Suprapubic skin (tissue), 4 donors: ENCODE data around the gene TRIM31. TPM values are rescaled to one million over a fixed set of nuclear protein-coding genes. Genes with fewer than 3 reads are reported as not detected.

Source experiments
- DNase-seq, 2 donors: peaks; one replicate each; pipeline ENCODE4 v3.0.0-alpha.2; 2019; ENCODE audit warnings: low spot score in 2 of 2
- H3K27ac ChIP-seq: fragments of 200-600 bp; sonication (generic); one replicate; pipeline ENCODE4 v1.5.1; 2019
- H3K27me3 ChIP-seq: fragments of 200-600 bp; sonication (generic); one replicate; pipeline ENCODE4 v1.5.1; 2019
- H3K36me3 ChIP-seq: fragments of 200-600 bp; sonication (generic); one replicate; pipeline ENCODE4 v1.5.1; 2019
- H3K4me1 ChIP-seq: fragments of 200-600 bp; sonication (generic); one replicate; pipeline ENCODE4 v1.5.1; 2019
- H3K4me3 ChIP-seq: fragments of 200-600 bp; sonication (generic); one replicate; pipeline ENCODE4 v1.5.1; 2019; ENCODE audit warnings: mild to moderate bottlenecking
- H3K9me3 ChIP-seq: fragments of 200-600 bp; sonication (generic); one replicate; pipeline ENCODE4 v1.5.1; 2019
- EP300 ChIP-seq: sonication (generic); formaldehyde crosslinking; IDR thresholded peaks from one replicate; pipeline ENCODE4 v1.6.1; 2017; ENCODE audit warnings: antibody characterized with exemption
- POLR2A ChIP-seq, 2 donors: fragments of 450-650 bp; IDR thresholded peaks; one replicate each; pipeline ENCODE4 v1.6.1; 2017; ENCODE audit warnings: antibody characterized with exemption in 2 of 2, mild to moderate bottlenecking in 2 of 2, moderate library complexity in 2 of 2
- POLR2AphosphoS5 ChIP-seq, 3 donors: sonication (generic); formaldehyde crosslinking; IDR thresholded peaks; one replicate each; pipeline ENCODE4 v1.6.1; 2017; ENCODE audit warnings: antibody characterized with exemption in 3 of 3
- WGBS: methylation state at CpG from one replicate; pipeline ENCODE4 v1.1.5; 2018; 5-methylcytosine and 5-hydroxymethylcytosine counted together
- total RNA-seq, 4 donors: library from RNA; depleted of rRNA; stranded (reverse); fragments of >200 nt; gene quantifications; one replicate each; pipeline ENCODE4 v1.1.0, GENCODE V29; 2016
- TF ChIP-seq, protein P1 (sequence below), 2 donors: fragments of 200-600 bp in 1 of 2; fragments of 450-650 bp in 1 of 2; sonication (generic) in 1 of 2; IDR thresholded peaks; one replicate each; pipeline ENCODE4 v1.5.1; 2016 to 2019; ENCODE audit warnings: antibody characterized with exemption in 2 of 2, mild to moderate bottlenecking in 1 of 2, moderate library complexity in 1 of 2

TRIM31 gene
- total RNA-seq, 4 donors from 2014 or later: 0.57 TPM; not detected in 3

DNA sequence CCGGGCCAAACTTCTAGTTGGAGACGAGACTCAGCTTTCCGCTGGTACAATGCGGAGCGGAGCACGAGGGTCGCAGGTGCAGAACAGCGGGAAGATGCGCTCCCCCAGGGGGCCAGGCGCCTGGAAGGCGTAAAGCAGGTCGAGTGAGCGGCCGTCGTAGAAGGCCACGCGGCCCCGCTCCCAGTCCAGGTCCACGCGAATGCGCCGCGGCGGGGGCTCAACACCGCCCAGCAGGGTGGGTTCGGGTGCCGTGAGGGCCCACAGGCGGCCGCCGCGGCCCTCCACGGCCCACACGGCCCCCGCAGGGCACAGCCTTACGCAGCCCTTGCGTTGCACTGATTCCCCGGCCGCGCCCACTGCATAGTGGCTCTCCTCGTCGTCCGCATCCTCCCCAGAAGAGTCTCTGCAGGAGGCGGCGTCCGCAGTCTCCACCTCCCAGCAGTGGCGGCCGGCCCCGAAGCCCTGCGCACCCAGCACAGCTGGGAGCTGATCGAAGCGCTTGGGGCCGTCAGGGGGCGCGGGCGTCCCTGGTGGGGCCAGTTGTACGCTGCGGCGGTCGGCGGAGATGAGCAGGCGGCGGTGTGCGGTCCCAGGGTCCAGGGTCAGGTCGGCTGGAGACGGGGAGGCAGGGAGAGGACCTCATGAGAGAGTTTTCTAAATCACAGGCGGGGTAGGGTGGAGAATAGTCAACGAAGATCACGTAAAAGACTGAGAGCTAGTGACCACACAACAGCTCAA lies 41.6 kb downstream of the TRIM31 start:
- 58% methylated on average over 53 of the region's 68 CpGs for WGBS
- peaks cover 53% of the 10 kb centered on the region for H3K4me1 ChIP-seq
- peaks cover 33% of the 10 kb centered on the region for H3K27me3 ChIP-seq
- no peaks in the 10 kb centered on the region for H3K9me3 ChIP-seq
- peak overlapping the region; percentile 13 for H3K4me3 ChIP-seq
- H3K36me3 ChIP-seq: peaks cover 29% of the 10 kb centered on the region
- DNase-seq: no peak
- TF ChIP-seq POLR2A (IDR thresholded peaks at IDR 0.05) (no peak), EP300 (no peak), POLR2AphosphoS5 (IDR thresholded peaks at IDR 0.05) (no peak)
- TF ChIP-seq, protein P1, sequence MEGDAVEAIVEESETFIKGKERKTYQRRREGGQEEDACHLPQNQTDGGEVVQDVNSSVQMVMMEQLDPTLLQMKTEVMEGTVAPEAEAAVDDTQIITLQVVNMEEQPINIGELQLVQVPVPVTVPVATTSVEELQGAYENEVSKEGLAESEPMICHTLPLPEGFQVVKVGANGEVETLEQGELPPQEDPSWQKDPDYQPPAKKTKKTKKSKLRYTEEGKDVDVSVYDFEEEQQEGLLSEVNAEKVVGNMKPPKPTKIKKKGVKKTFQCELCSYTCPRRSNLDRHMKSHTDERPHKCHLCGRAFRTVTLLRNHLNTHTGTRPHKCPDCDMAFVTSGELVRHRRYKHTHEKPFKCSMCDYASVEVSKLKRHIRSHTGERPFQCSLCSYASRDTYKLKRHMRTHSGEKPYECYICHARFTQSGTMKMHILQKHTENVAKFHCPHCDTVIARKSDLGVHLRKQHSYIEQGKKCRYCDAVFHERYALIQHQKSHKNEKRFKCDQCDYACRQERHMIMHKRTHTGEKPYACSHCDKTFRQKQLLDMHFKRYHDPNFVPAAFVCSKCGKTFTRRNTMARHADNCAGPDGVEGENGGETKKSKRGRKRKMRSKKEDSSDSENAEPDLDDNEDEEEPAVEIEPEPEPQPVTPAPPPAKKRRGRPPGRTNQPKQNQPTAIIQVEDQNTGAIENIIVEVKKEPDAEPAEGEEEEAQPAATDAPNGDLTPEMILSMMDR (IDR thresholded peaks at IDR 0.05): no peak
- H3K27ac ChIP-seq: no peak overlapping the region

DNA sequence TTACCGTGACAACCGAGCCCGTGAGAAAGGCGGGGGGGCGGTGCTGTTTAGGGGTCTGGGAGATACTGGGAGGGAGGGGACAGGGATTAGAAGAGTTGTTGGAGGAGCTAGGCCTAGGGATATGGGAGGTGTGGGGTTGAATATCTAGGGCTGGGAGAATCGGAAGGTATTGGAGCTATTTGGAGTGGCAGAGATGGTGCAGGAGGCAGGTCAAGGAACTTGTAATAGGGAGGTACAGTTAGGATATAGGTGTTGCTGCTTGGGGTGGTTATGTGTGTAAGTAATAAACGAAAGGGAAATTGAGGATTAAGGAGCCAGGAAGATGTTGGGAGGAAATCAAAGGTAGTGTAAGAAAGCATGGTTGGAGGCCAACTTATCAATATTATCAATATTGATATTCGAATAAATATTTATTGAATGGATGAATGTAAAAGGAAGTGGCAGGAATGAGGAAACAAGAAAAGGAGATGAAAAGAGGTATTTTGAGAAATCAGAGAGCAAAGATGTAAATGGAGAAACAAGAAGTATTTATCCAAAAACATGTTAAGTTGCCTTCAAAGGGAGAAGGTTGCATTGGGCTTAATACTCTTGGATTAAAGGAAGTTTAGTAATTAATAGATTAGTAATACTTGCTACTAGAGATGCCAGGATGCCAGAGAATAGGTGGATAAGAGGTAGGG lies 45.3 kb downstream of the TRIM31 start:
- Histone ChIP-seq H3K36me3 (peaks cover 29% of the 10 kb centered on the region), H3K4me3 (peak overlapping the region; percentile 55), H3K9me3 (no peaks in the 10 kb centered on the region), H3K27ac (peak overlapping the region; percentile 81), H3K27me3 (peaks cover 2% of the 10 kb centered on the region), H3K4me1 (peaks cover 36% of the 10 kb centered on the region)
- 9% methylated on average over 8 of the region's 8 CpGs for WGBS
- TF ChIP-seq EP300: no peak
- TF ChIP-seq, protein P1 (IDR thresholded peaks at IDR 0.05): no peak
- TF ChIP-seq POLR2A (IDR thresholded peaks at IDR 0.05): no peak
- TF ChIP-seq POLR2AphosphoS5 (IDR thresholded peaks at IDR 0.05): no peak
- no peak for DNase-seq

DNA sequence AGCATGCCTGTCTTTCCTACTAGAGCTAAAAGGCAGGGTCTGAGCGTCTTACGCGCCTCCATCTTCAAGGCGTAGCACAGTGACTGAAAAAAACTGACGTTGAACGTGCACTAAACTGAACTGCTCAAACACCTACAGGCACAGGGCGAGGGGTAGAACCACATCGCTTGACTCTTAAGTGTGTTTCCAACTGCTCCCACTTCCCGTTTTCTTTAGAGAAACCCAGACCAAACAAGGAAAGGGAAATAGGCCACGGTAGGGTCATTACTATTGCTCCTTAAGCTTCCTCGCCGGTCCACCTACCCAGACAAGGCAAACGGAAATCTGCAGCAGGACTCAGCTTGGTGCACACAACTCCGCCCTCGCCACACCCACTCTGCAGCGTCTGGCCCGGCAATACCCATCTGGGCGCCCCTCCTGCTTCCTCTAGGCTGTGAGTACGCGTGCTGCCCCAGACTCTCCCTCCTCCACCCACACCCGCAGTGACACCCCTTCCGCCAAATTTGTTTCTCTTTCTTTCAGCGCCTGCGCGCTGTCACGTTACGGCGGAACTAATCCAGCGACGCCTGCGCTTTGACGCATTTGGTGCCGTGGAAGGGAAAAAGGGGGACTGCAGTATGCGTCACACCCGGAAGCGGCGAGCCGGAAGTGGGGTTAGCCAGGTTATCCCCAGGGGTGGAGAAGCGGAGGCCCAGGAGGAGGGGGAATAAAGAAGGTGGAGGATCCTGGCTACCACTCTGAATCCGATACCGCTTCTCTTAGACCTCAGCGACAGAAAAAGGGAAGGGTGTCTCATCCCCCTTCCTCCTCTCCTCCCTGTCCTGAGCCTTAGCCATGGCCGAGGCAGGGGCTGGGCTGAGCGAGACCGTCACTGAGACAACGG lies 46.1 kb downstream of the TRIM31 start, which contains the start of gene PPP1R11:
Gene PPP1R11 (plus strand): TSS at position 622 of the 883 bp plus-strand sequence. CDS start 213 bp downstream, at position 835.
- Histone ChIP-seq H3K4me3 (peak within 1 kb of the TSS; percentile 55), H3K27me3 (no peaks in the 10 kb centered on the region), H3K36me3 (peaks cover 29% of the 10 kb centered on the region), H3K27ac (peak within 1 kb of the TSS; percentile 81), H3K9me3 (no peaks in the 10 kb centered on the region), H3K4me1 (peaks cover 40% of the 10 kb centered on the region)
- peak; percentile 98 to 99 for DNase-seq
- TF ChIP-seq POLR2AphosphoS5 (IDR thresholded peaks at IDR 0.05): peak; percentile 57 to 75 (median 58)
- TF ChIP-seq EP300: no peak
- peak in 1 of 2 donors; percentile 66 for TF ChIP-seq POLR2A (IDR thresholded peaks at IDR 0.05)
- WGBS: 0% methylated on average over 46 of the region's 46 CpGs

DNA sequence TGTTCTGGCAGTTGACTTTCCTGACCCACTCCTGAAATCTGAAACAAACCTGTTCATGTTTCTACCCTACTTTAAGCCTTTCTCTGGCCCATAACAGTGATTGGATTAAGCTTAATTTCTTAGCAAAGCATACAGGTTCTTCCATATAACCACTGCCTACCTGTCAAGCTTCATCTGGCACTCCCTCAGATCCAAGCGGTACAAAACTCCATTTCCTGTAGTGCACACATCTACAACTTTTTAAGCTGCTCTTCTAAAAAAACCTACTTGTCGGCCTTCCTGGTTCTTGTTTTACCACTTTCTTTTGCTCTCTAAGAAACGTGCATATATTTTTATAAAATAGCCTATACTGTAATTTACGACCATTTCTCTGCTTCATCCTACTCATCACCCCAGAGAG lies 46.8 kb downstream of the TRIM31 start:
- Histone ChIP-seq H3K9me3 (no peaks in the 10 kb centered on the region), H3K4me3 (peak overlapping the region; percentile 55), H3K27ac (peak overlapping the region; percentile 81), H3K27me3 (no peaks in the 10 kb centered on the region), H3K36me3 (peaks cover 25% of the 10 kb centered on the region), H3K4me1 (peaks cover 35% of the 10 kb centered on the region)
- 11% methylated on average over 4 of the region's 4 CpGs for WGBS
- no peak for DNase-seq
- TF ChIP-seq POLR2AphosphoS5 (IDR thresholded peaks at IDR 0.05) (no peak), EP300 (no peak), POLR2A (IDR thresholded peaks at IDR 0.05) (no peak)
- TF ChIP-seq, protein P1 (IDR thresholded peaks at IDR 0.05): no peak

DNA sequence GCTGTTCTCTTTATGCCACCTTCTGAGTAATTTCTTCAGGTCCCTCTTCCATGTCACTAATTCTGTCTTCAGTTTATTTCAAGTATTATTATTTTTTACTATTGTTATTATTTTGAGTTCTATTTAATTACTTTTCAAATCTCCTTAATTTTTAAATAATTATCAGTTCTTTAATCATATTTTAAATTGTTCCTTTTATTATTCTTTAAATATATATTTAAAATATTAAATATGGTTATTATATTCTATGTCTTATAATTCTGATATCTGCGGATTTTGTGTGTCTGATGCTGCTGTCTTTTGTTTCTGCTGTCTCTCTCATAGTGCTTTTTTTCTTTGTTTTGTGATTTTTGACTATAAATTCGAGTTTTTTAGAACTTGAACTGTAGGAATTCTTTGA lies 49.6 kb downstream of the TRIM31 start:
- TF ChIP-seq, protein P1 (IDR thresholded peaks at IDR 0.05): no peak
- TF ChIP-seq POLR2A (IDR thresholded peaks at IDR 0.05) (no peak), EP300 (no peak), POLR2AphosphoS5 (IDR thresholded peaks at IDR 0.05) (no peak)
- H3K4me3 ChIP-seq: no peak overlapping the region
- WGBS: 91% methylated on average over 2 of the region's 2 CpGs
- H3K9me3 ChIP-seq: no peaks in the 10 kb centered on the region
- peaks cover 46% of the 10 kb centered on the region for H3K4me1 ChIP-seq
- H3K27me3 ChIP-seq: no peaks in the 10 kb centered on the region
- DNase-seq: no peak
- peaks cover under 1% of the 10 kb centered on the region for H3K36me3 ChIP-seq
- no peak overlapping the region for H3K27ac ChIP-seq
